GM12878 (cell line): Measurements from ENCODE around the gene HRC. TPM values are rescaled to one million over a fixed set of nuclear protein-coding genes. Genes with fewer than 3 reads are reported as not detected.

ENCODE experiments used
- FOS ChIP-seq: IDR thresholded peaks from 3 replicates; pipeline ENCODE4 v1.6.1; 2011; ENCODE audit warnings: borderline replicate concordance; ENCODE audit not compliant: insufficient read length; ENCODE audit errors: extremely low read depth
- KDM1A ChIP-seq: fragments of 200-600 bp; sonication (generic); IDR thresholded peaks from 2 replicates; pipeline ENCODE4 v1.6.1; 2016; ENCODE audit warnings: borderline replicate concordance
- ZZZ3 ChIP-seq: IDR thresholded peaks from 2 replicates; pipeline ENCODE4 v1.6.1; 2011; ENCODE audit warnings: low read depth; ENCODE audit not compliant: control insufficient read depth, insufficient read length
- polyA plus RNA-seq, 11 experiments: library from polyadenylated mRNA; depleted of rRNA in 4 of 11; unstranded in 6 of 11; stranded (reverse) in 5 of 11; fragments of >200 nt; fragmentation: Nextera tagmentation in 4 of 11; fragmentation: Illumina TruSeq in 1 of 11; extraction: Ambion mirVana in 4 of 11; extraction: Trizol in 1 of 11; gene quantifications; 1 replicate in 1 of 11; 2 replicates in 10 of 11; pipeline versions ENCODE4 v1.2.1 to v1.2.3, GENCODE V29; 2011 to 2016; ENCODE audit warnings: inconsistent platforms in 2 of 11, missing spikeins in 2 of 11, low read depth in 1 of 11
- total RNA-seq, 4 experiments: library from RNA; depleted of rRNA in 3 of 4; stranded (reverse); fragments of >200 nt in 3 of 4; fragmentation: Illumina TruSeq in 1 of 4; extraction: Trizol in 1 of 4; gene quantifications; 2 replicates each; pipeline versions ENCODE4 v1.2.1 to v1.2.3, GENCODE V29; 2013 to 2021
- TF ChIP-seq, protein P1 (sequence below): fragments of 450-650 bp; IDR thresholded peaks from 2 replicates; pipeline ENCODE4 v1.6.1; 2017; ENCODE audit warnings: low read depth, mild to moderate bottlenecking, moderate library complexity
- TF ChIP-seq, protein P2 (sequence below): fragments of 450-650 bp; formaldehyde crosslinking; IDR thresholded peaks from 2 replicates; pipeline ENCODE4 v1.5.0; 2022; ENCODE audit warnings: mild to moderate bottlenecking, missing genetic modification characterization
- TF ChIP-seq, protein P3 (sequence below): fragments of 450-650 bp; IDR thresholded peaks from 2 replicates; pipeline ENCODE4 v1.6.1; 2017; ENCODE audit warnings: mild to moderate bottlenecking, low read depth, inconsistent platforms; ENCODE audit not compliant: poor library complexity, severe bottlenecking

HRC gene
- total and polyA plus RNA-seq, 10 of the 15 experiments (the other 5 are each of a cell fraction or from before 2014, with no cell fraction given): 0.10 TPM; not detected in 9

DNA sequence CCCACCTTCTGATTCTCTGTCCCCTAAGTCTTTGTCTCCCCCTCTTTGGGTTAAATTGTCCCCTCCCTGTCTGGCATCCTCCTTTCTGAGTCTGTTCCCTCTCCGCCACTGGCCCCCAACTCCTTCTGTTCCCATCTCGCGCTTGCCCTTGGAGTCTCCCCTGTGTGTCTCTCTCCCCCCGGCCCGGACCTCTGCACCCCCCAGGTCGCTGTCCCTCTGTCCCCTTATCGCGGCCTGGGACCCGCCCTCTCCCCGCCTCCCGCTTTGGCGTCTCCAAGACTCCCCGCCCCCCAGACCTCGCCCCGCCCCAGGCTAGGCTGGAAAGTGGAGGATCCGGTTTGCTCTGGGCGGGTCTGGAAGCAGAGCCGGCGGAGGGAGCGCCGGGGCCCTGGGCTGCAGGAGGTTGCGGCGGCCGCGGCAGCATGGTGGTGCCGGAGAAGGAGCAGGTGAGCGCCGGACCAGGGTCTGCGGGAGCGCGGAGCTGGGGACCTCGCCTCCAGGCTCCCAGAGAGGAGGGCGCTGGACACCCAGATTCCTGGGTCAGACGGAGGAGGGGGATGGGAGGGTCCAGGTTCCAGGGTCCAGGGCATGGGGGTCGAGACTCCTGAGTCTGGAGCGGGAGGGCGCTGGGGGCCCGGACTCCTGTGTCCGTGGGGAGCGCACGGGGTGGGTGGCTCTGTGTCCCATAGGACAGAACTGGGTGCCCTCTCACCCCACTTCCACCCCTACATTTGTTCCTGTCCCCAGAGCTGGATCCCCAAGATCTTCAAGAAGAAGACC lies 2.4 kb upstream of the HRC start, which contains the start of gene TRPM4 (continued):
- TF ChIP-seq, protein P1, sequence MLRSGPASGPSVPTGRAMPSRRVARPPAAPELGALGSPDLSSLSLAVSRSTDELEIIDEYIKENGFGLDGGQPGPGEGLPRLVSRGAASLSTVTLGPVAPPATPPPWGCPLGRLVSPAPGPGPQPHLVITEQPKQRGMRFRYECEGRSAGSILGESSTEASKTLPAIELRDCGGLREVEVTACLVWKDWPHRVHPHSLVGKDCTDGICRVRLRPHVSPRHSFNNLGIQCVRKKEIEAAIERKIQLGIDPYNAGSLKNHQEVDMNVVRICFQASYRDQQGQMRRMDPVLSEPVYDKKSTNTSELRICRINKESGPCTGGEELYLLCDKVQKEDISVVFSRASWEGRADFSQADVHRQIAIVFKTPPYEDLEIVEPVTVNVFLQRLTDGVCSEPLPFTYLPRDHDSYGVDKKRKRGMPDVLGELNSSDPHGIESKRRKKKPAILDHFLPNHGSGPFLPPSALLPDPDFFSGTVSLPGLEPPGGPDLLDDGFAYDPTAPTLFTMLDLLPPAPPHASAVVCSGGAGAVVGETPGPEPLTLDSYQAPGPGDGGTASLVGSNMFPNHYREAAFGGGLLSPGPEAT: no peak
- no peak for TF ChIP-seq KDM1A
- TF ChIP-seq FOS: no peak
- TF ChIP-seq, protein P2, sequence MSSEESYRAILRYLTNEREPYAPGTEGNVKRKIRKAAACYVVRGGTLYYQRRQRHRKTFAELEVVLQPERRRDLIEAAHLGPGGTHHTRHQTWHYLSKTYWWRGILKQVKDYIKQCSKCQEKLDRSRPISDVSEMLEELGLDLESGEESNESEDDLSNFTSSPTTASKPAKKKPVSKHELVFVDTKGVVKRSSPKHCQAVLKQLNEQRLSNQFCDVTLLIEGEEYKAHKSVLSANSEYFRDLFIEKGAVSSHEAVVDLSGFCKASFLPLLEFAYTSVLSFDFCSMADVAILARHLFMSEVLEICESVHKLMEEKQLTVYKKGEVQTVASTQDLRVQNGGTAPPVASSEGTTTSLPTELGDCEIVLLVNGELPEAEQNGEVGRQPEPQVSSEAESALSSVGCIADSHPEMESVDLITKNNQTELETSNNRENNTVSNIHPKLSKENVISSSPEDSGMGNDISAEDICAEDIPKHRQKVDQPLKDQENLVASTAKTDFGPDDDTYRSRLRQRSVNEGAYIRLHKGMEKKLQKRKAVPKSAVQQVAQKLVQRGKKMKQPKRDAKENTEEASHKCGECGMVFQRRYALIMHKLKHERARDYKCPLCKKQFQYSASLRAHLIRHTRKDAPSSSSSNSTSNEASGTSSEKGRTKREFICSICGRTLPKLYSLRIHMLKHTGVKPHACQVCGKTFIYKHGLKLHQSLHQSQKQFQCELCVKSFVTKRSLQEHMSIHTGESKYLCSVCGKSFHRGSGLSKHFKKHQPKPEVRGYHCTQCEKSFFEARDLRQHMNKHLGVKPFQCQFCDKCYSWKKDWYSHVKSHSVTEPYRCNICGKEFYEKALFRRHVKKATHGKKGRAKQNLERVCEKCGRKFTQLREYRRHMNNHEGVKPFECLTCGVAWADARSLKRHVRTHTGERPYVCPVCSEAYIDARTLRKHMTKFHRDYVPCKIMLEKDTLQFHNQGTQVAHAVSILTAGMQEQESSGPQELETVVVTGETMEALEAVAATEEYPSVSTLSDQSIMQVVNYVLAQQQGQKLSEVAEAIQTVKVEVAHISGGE (CRISPR knock-in tag): no peak
- TF ChIP-seq, protein P3, sequence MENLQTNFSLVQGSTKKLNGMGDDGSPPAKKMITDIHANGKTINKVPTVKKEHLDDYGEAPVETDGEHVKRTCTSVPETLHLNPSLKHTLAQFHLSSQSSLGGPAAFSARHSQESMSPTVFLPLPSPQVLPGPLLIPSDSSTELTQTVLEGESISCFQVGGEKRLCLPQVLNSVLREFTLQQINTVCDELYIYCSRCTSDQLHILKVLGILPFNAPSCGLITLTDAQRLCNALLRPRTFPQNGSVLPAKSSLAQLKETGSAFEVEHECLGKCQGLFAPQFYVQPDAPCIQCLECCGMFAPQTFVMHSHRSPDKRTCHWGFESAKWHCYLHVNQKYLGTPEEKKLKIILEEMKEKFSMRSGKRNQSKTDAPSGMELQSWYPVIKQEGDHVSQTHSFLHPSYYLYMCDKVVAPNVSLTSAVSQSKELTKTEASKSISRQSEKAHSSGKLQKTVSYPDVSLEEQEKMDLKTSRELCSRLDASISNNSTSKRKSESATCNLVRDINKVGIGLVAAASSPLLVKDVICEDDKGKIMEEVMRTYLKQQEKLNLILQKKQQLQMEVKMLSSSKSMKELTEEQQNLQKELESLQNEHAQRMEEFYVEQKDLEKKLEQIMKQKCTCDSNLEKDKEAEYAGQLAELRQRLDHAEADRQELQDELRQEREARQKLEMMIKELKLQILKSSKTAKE: no peak
- TF ChIP-seq ZZZ3: no peak
